SK-N-SH treated with all-trans-retinoic acid at 6 μM for 48 hours (cell line): Measurements from ENCODE around the gene ASCC1.

ENCODE experiments used
- ATAC-seq: fragments of 200-7000 bp; cut with Tn5 transposase; 3 replicates; pipeline ENCODE4 v1.9.1; 2020; ENCODE audit warnings: mild to moderate bottlenecking, moderate library complexity
- ARNTL ChIP-seq: fragments of 450-650 bp; formaldehyde crosslinking; IDR thresholded peaks from 2 replicates; pipeline ENCODE4 v1.5.0; 2020; ENCODE audit warnings: low read depth, mild to moderate bottlenecking, moderate library complexity, borderline replicate concordance
- BACH2 ChIP-seq: fragments of 250-450 bp; sonication (Bioruptor Pico); IDR thresholded peaks from 2 replicates; pipeline ENCODE4 v1.9.0; 2021; ENCODE audit warnings: mild to moderate bottlenecking, borderline replicate concordance
- CREB5 ChIP-seq: fragments of 250-450 bp; sonication (Bioruptor Pico); IDR thresholded peaks from 2 replicates; pipeline ENCODE4 v1.5.1; 2020; ENCODE audit warnings: low read depth, mild to moderate bottlenecking, moderate library complexity
- CSDC2 ChIP-seq: fragments of 250-450 bp; sonication (Bioruptor Pico); IDR thresholded peaks from 2 replicates; pipeline ENCODE4 v1.5.0; 2020; ENCODE audit warnings: mild to moderate bottlenecking, moderate library complexity
- ESRRG ChIP-seq: fragments of 250-450 bp; sonication (Bioruptor Pico); IDR thresholded peaks from 2 replicates; pipeline ENCODE4 v1.6.1; 2021; ENCODE audit warnings: mild to moderate bottlenecking
- GLIS3 ChIP-seq: fragments of 250-450 bp; sonication (Bioruptor Pico); IDR thresholded peaks from 2 replicates; pipeline ENCODE4 v1.5.0; 2020; ENCODE audit warnings: mild to moderate bottlenecking, moderate library complexity
- OSR1 ChIP-seq: fragments of 250-450 bp; sonication (Bioruptor Pico); IDR thresholded peaks from 2 replicates; pipeline ENCODE4 v1.8.0; 2022; ENCODE audit warnings: moderate library complexity, mild to moderate bottlenecking, inconsistent platforms
- PPARA ChIP-seq: fragments of 250-450 bp; sonication (Bioruptor Pico); IDR thresholded peaks from 2 replicates; pipeline ENCODE4 v1.5.0; 2020; ENCODE audit warnings: mild to moderate bottlenecking, borderline replicate concordance
- RARB ChIP-seq: fragments of 250-450 bp; sonication (Bioruptor Pico); IDR thresholded peaks from 2 replicates; pipeline ENCODE4 v1.8.0; 2021; ENCODE audit warnings: mild to moderate bottlenecking, moderate library complexity
- SNAI2 ChIP-seq: fragments of 250-450 bp; sonication (Bioruptor Pico); IDR thresholded peaks from 2 replicates; pipeline ENCODE4 v1.5.0; 2020; ENCODE audit warnings: mild to moderate bottlenecking, moderate library complexity
- TCF4 ChIP-seq: fragments of 250-450 bp; sonication (Bioruptor Pico); IDR thresholded peaks from 2 replicates; pipeline ENCODE4 v1.8.0; 2021; ENCODE audit warnings: mild to moderate bottlenecking, moderate library complexity, borderline replicate concordance
- TOX ChIP-seq: fragments of 250-450 bp; sonication (Bioruptor Pico); IDR thresholded peaks from 2 replicates; pipeline ENCODE4 v1.8.0; 2021; ENCODE audit warnings: mild to moderate bottlenecking, moderate library complexity, borderline replicate concordance
- ZC3H10 ChIP-seq: fragments of 250-450 bp; sonication (Bioruptor Pico); IDR thresholded peaks from 2 replicates; pipeline ENCODE4 v1.5.1; 2021; ENCODE audit warnings: mild to moderate bottlenecking, moderate library complexity
- ZFP3 ChIP-seq: fragments of 250-450 bp; sonication (Bioruptor Pico); IDR thresholded peaks from 2 replicates; pipeline ENCODE4 v1.5.0; 2020; ENCODE audit warnings: mild to moderate bottlenecking, moderate library complexity
- ZFP30 ChIP-seq: fragments of 450-650 bp; formaldehyde crosslinking; IDR thresholded peaks from 2 replicates; pipeline ENCODE4 v1.5.0; 2022; ENCODE audit warnings: mild to moderate bottlenecking, moderate library complexity
- ZNF70 ChIP-seq: fragments of 450-650 bp; formaldehyde crosslinking; IDR thresholded peaks from 2 replicates; pipeline ENCODE4 v1.5.0; 2020; ENCODE audit warnings: mild to moderate bottlenecking, moderate library complexity
- ZNF8 ChIP-seq: fragments of 450-650 bp; formaldehyde crosslinking; IDR thresholded peaks from 2 replicates; pipeline ENCODE4 v1.5.0; 2020; ENCODE audit warnings: mild to moderate bottlenecking, moderate library complexity
- TF ChIP-seq, protein P1 (sequence below): fragments of 250-450 bp; sonication (Bioruptor Pico); IDR thresholded peaks from 2 replicates; pipeline ENCODE4 v1.5.0; 2020; ENCODE audit warnings: mild to moderate bottlenecking, moderate library complexity
- TF ChIP-seq, protein P2 (sequence below): fragments of 250-450 bp; sonication (Bioruptor Pico); IDR thresholded peaks from 2 replicates; pipeline ENCODE4 v1.8.0; 2021; ENCODE audit warnings: low read depth, mild to moderate bottlenecking, moderate library complexity, borderline replicate concordance
- TF ChIP-seq, protein P3 (sequence below): fragments of 250-450 bp; sonication (Bioruptor Pico); IDR thresholded peaks from 2 replicates; pipeline ENCODE4 v1.5.1; 2021; ENCODE audit warnings: mild to moderate bottlenecking, moderate library complexity
- TF ChIP-seq, protein P4 (sequence below): fragments of 250-450 bp; sonication (Bioruptor Pico); IDR thresholded peaks from 2 replicates; pipeline ENCODE4 v1.8.0; 2020; ENCODE audit warnings: mild to moderate bottlenecking, moderate library complexity, borderline replicate concordance

The ASCC1 gene

DNA sequence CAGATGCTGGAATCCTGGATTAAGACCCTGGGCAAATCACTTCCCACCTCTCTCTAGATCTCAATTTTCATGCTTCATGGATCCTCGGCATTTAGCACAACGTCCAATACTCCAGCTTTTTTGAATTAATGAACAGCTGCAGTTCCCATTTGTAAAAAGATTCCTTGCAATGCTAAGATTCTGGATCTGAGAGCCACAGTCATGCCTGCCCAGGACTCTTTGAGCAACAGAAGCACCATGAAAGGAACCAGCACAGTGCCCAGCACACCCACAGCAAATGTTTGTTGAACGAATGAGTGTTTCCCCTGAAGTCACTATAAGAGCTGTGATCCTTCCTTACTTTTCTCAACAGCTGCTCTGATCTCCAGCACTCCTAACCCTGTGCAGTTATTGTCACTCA is 36.9 kb upstream of the ASCC1 start:
- TF ChIP-seq ZNF70 (CRISPR knock-in tag) (no peak), GLIS3 (CRISPR knock-in tag) (no peak), CSDC2 (no peak), SNAI2 (no peak), OSR1 (no peak), TOX (no peak), BACH2 (CRISPR knock-in tag) (no peak), TCF4 (no peak), RARB (no peak), ZFP3 (no peak), ZC3H10 (no peak)
- TF ChIP-seq, protein P1, sequence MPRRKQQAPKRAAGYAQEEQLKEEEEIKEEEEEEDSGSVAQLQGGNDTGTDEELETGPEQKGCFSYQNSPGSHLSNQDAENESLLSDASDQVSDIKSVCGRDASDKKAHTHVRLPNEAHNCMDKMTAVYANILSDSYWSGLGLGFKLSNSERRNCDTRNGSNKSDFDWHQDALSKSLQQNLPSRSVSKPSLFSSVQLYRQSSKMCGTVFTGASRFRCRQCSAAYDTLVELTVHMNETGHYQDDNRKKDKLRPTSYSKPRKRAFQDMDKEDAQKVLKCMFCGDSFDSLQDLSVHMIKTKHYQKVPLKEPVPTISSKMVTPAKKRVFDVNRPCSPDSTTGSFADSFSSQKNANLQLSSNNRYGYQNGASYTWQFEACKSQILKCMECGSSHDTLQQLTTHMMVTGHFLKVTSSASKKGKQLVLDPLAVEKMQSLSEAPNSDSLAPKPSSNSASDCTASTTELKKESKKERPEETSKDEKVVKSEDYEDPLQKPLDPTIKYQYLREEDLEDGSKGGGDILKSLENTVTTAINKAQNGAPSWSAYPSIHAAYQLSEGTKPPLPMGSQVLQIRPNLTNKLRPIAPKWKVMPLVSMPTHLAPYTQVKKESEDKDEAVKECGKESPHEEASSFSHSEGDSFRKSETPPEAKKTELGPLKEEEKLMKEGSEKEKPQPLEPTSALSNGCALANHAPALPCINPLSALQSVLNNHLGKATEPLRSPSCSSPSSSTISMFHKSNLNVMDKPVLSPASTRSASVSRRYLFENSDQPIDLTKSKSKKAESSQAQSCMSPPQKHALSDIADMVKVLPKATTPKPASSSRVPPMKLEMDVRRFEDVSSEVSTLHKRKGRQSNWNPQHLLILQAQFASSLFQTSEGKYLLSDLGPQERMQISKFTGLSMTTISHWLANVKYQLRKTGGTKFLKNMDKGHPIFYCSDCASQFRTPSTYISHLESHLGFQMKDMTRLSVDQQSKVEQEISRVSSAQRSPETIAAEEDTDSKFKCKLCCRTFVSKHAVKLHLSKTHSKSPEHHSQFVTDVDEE (CRISPR knock-in tag): no peak
- TF ChIP-seq, protein P2, sequence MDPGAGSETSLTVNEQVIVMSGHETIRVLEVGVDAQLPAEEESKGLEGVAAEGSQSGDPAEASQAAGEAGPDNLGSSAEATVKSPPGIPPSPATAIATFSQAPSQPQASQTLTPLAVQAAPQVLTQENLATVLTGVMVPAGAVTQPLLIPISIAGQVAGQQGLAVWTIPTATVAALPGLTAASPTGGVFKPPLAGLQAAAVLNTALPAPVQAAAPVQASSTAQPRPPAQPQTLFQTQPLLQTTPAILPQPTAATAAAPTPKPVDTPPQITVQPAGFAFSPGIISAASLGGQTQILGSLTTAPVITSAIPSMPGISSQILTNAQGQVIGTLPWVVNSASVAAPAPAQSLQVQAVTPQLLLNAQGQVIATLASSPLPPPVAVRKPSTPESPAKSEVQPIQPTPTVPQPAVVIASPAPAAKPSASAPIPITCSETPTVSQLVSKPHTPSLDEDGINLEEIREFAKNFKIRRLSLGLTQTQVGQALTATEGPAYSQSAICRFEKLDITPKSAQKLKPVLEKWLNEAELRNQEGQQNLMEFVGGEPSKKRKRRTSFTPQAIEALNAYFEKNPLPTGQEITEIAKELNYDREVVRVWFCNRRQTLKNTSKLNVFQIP (CRISPR knock-in tag): no peak
- TF ChIP-seq, protein P3, sequence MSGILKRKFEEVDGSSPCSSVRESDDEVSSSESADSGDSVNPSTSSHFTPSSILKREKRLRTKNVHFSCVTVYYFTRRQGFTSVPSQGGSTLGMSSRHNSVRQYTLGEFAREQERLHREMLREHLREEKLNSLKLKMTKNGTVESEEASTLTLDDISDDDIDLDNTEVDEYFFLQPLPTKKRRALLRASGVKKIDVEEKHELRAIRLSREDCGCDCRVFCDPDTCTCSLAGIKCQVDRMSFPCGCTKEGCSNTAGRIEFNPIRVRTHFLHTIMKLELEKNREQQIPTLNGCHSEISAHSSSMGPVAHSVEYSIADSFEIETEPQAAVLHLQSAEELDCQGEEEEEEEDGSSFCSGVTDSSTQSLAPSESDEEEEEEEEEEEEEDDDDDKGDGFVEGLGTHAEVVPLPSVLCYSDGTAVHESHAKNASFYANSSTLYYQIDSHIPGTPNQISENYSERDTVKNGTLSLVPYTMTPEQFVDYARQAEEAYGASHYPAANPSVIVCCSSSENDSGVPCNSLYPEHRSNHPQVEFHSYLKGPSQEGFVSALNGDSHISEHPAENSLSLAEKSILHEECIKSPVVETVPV (CRISPR knock-in tag): no peak
- no peak for ATAC-seq

DNA sequence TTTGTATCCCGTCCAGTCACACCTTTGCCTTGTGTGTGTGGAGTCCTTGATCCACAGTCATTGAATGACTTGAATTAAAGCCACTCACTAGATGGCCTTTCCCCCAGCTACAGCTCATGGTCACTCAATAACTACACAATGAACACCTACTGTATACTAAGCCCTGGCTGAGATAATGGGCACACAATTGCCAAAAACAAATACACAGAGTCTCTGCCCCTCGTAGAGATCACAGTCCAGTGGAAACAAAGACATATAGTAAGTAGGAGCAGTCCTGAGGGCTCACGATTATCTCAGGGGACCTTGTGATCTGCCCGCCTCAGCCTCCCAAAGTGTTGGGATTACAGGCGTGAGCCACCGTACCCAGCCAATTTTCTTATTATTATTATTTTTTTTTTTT is 35.6 kb upstream of the ASCC1 start:
- TF ChIP-seq TCF4 (no peak), ARNTL (CRISPR knock-in tag) (no peak), PPARA (no peak), ZC3H10 (no peak), OSR1 (no peak), ZNF70 (CRISPR knock-in tag) (no peak), ZFP30 (CRISPR knock-in tag) (no peak), ZFP3 (no peak), TOX (no peak), CREB5 (CRISPR knock-in tag) (no peak), ESRRG (no peak), BACH2 (CRISPR knock-in tag) (no peak), ZNF8 (CRISPR knock-in tag) (no peak), CSDC2 (no peak), SNAI2 (no peak)
- TF ChIP-seq, protein P4, sequence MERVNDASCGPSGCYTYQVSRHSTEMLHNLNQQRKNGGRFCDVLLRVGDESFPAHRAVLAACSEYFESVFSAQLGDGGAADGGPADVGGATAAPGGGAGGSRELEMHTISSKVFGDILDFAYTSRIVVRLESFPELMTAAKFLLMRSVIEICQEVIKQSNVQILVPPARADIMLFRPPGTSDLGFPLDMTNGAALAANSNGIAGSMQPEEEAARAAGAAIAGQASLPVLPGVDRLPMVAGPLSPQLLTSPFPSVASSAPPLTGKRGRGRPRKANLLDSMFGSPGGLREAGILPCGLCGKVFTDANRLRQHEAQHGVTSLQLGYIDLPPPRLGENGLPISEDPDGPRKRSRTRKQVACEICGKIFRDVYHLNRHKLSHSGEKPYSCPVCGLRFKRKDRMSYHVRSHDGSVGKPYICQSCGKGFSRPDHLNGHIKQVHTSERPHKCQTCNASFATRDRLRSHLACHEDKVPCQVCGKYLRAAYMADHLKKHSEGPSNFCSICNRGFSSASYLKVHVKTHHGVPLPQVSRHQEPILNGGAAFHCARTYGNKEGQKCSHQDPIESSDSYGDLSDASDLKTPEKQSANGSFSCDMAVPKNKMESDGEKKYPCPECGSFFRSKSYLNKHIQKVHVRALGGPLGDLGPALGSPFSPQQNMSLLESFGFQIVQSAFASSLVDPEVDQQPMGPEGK: no peak
- TF ChIP-seq, protein P2 (CRISPR knock-in tag): no peak
- TF ChIP-seq, protein P3 (CRISPR knock-in tag): no peak
- TF ChIP-seq, protein P1 (CRISPR knock-in tag): no peak
- TF ChIP-seq, all 23 proteins: peak for 0
- no peak for ATAC-seq
